Breast epithelium (tissue), 3 donors: ENCODE data around the gene SLC11A1.

ENCODE experiments used
- CTCF ChIP-seq, 3 donors: fragments of 450-650 bp; IDR thresholded peaks; one replicate each; pipeline ENCODE4 v1.5.1; 2016 to 2017; ENCODE audit warnings: antibody characterized with exemption in 3 of 3, mild to moderate bottlenecking in 3 of 3, moderate library complexity in 3 of 3
- POLR2AphosphoS5 ChIP-seq, 3 donors: sonication (generic); formaldehyde crosslinking; IDR thresholded peaks; one replicate each; pipeline ENCODE4 v1.6.1; 2017; ENCODE audit warnings: antibody characterized with exemption in 3 of 3

GRCh38 chr2:218341381-218341780, 40.7 kb upstream of the SLC11A1 start:
- TF ChIP-seq CTCF (IDR thresholded peaks at IDR 0.05) (no peak), POLR2AphosphoS5 (IDR thresholded peaks at IDR 0.05) (no peak)
